ENCODE measurements around the gene TTC7B. TPM values are rescaled to one million over a fixed set of nuclear protein-coding genes. Genes with fewer than 3 reads are reported as not detected.

Gene TTC7B
- total and polyA plus RNA-seq, 3 experiments from 2014 or later = 1.7 to 5.8 (median 5.2) TPM

- no peaks in the 10 kb centered on the region for H3K4me1 Mint-ChIP-seq
- peak in 1 of 5 donors; percentile 27 for DNase-seq
- no peaks in the 10 kb centered on the region for H3K9me3 ChIP-seq (ENCODE audit: low read length)
These were observed 271.7 kb downstream of the TTC7B start for GRCh38 chr14:90544566-90544965.

GRCh38 chr14:90543876-90544275, 272.4 kb downstream of the TTC7B start:
- Histone ChIP-seq H3K27me3 (ENCODE audit: insufficient read depth, low read length, poor library complexity, severe bottlenecking) (no peaks in the 10 kb centered on the region), H3K4me3 (ENCODE audit: low read length) (no peak overlapping the region), H3K9me3 (ENCODE audit: low read length) (no peaks in the 10 kb centered on the region), H3K27ac (ENCODE audit: low read depth, low read length) (no peak overlapping the region), H3K36me3 (ENCODE audit: insufficient read depth, low read length) (no peaks in the 10 kb centered on the region), H3K4me1 (ENCODE audit: insufficient read depth, low read length) (no peaks in the 10 kb centered on the region)
- CTCF ChIA-PET = no interaction called here
- Mint-ChIP-seq H3K4me3 (no peak overlapping the region), H3K36me3 (no peaks in the 10 kb centered on the region), H3K4me1 (no peaks in the 10 kb centered on the region), H3K27ac (no peak overlapping the region), H3K27me3 (peaks cover 0 to 3% of the 10 kb centered on the region in 2 donors), H3K9me3 (no peaks in the 10 kb centered on the region)
- POLR2A ChIA-PET = no interaction called here
- peak in 1 of 5 donors; percentile 31 for DNase-seq

More at GRCh38 chr14:90544566-90544965, 271.7 kb downstream of the TTC7B start:
- Histone ChIP-seq H3K27ac (ENCODE audit: low read depth, low read length) (no peak overlapping the region), H3K36me3 (ENCODE audit: insufficient read depth, low read length) (no peaks in the 10 kb centered on the region), H3K27me3 (ENCODE audit: insufficient read depth, low read length, poor library complexity, severe bottlenecking) (no peaks in the 10 kb centered on the region), H3K4me3 (ENCODE audit: low read length) (no peak overlapping the region), H3K4me1 (ENCODE audit: insufficient read depth, low read length) (no peaks in the 10 kb centered on the region)
- peaks cover 0 to 3% of the 10 kb centered on the region in 2 donors for H3K27me3 Mint-ChIP-seq
- no peaks in the 10 kb centered on the region for H3K36me3 Mint-ChIP-seq
- H3K27ac Mint-ChIP-seq = no peak overlapping the region
- no peaks in the 10 kb centered on the region for H3K9me3 Mint-ChIP-seq
- ChIA-PET POLR2A (no interaction called here), CTCF (no interaction called here)
- no peak overlapping the region for H3K4me3 Mint-ChIP-seq

- CTCF ChIA-PET = no interaction called here
These were observed 275.1 kb downstream of the TTC7B start for GRCh38 chr14:90541076-90541634.

GRCh38 chr14:90540437-90540836, 275.8 kb downstream of the TTC7B start:
- ChIA-PET CTCF (no interaction called here), POLR2A (no interaction called here)
- Mint-ChIP-seq H3K36me3 (no peaks in the 10 kb centered on the region), H3K9me3 (no peaks in the 10 kb centered on the region), H3K27ac (no peak overlapping the region), H3K4me1 (no peaks in the 10 kb centered on the region), H3K4me3 (no peak overlapping the region), H3K27me3 (peaks cover 1 to 3% of the 10 kb centered on the region in 2 donors)
- no peak overlapping the region for H3K4me3 ChIP-seq (ENCODE audit: low read length)
- no peaks in the 10 kb centered on the region for H3K4me1 ChIP-seq (ENCODE audit: insufficient read depth, low read length)
- DNase-seq = no peak
- no peak overlapping the region for H3K27ac ChIP-seq (ENCODE audit: low read depth, low read length)
- no peaks in the 10 kb centered on the region for H3K9me3 ChIP-seq (ENCODE audit: low read length)
- H3K27me3 ChIP-seq (ENCODE audit: insufficient read depth, low read length, poor library complexity, severe bottlenecking) = no peaks in the 10 kb centered on the region
- H3K36me3 ChIP-seq (ENCODE audit: insufficient read depth, low read length) = no peaks in the 10 kb centered on the region

More at GRCh38 chr14:90541076-90541634, 275.1 kb downstream of the TTC7B start:
- Histone ChIP-seq H3K4me1 (ENCODE audit: insufficient read depth, low read length) (no peaks in the 10 kb centered on the region), H3K4me3 (ENCODE audit: low read length) (no peak overlapping the region), H3K36me3 (ENCODE audit: insufficient read depth, low read length) (no peaks in the 10 kb centered on the region), H3K9me3 (ENCODE audit: low read length) (no peaks in the 10 kb centered on the region), H3K27ac (ENCODE audit: low read depth, low read length) (no peak overlapping the region), H3K27me3 (ENCODE audit: insufficient read depth, low read length, poor library complexity, severe bottlenecking) (no peaks in the 10 kb centered on the region)
- POLR2A ChIA-PET = no interaction called here
- Mint-ChIP-seq H3K9me3 (no peaks in the 10 kb centered on the region), H3K27me3 (peaks cover 0 to 3% of the 10 kb centered on the region in 2 donors), H3K4me1 (no peaks in the 10 kb centered on the region), H3K4me3 (no peak overlapping the region), H3K36me3 (no peaks in the 10 kb centered on the region), H3K27ac (no peak overlapping the region)
- peak in 1 of 5 donors; percentile 29 for DNase-seq

DNA sequence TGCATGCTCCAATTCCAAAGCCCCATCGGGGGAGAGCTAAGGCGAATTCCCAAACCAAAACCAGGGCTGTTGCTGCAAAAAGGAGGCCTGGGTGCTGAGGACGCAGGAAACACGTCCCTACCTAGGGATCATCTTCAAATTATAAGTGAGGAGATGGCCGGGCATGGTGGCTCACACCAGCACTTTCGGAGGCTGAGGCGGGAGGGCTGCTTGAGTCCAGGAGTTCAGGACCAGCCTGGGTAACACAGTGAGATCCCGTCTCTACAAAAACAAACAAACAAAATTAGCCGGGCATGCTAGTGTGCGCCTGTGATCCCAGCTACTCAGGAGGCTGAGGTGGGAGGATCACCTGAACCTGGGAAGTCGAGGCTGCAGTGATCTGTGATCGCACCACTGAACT, 276.2 kb downstream of the TTC7B start:
- Mint-ChIP-seq H3K9me3 (no peaks in the 10 kb centered on the region), H3K27ac (no peak overlapping the region), H3K4me3 (no peak overlapping the region), H3K36me3 (no peaks in the 10 kb centered on the region), H3K4me1 (no peaks in the 10 kb centered on the region), H3K27me3 (peaks cover under 1 to 3% of the 10 kb centered on the region in 2 donors)
- ChIA-PET CTCF (no interaction called here), POLR2A (no interaction called here)
- no peak overlapping the region for H3K4me3 ChIP-seq (ENCODE audit: low read length)
- H3K4me1 ChIP-seq (ENCODE audit: insufficient read depth, low read length) = no peaks in the 10 kb centered on the region
- no peak for DNase-seq
- H3K27ac ChIP-seq (ENCODE audit: low read depth, low read length) = no peak overlapping the region
- H3K36me3 ChIP-seq (ENCODE audit: insufficient read depth, low read length) = no peaks in the 10 kb centered on the region
- no peaks in the 10 kb centered on the region for H3K9me3 ChIP-seq (ENCODE audit: low read length)
- H3K27me3 ChIP-seq (ENCODE audit: insufficient read depth, low read length, poor library complexity, severe bottlenecking) = no peaks in the 10 kb centered on the region

GRCh38 chr14:90539496-90539775, 276.8 kb downstream of the TTC7B start:
- ChIA-PET POLR2A (no interaction called here), CTCF (no interaction called here)
- no peak overlapping the region for H3K4me3 ChIP-seq (ENCODE audit: low read length)
- no peaks in the 10 kb centered on the region for H3K9me3 ChIP-seq (ENCODE audit: low read length)
- no peaks in the 10 kb centered on the region for H3K9me3 Mint-ChIP-seq
- H3K4me1 Mint-ChIP-seq = no peaks in the 10 kb centered on the region
- no peak for DNase-seq
- H3K27ac Mint-ChIP-seq = no peak overlapping the region
- no peaks in the 10 kb centered on the region for H3K4me1 ChIP-seq (ENCODE audit: insufficient read depth, low read length)
- H3K4me3 Mint-ChIP-seq = no peak overlapping the region
- H3K36me3 Mint-ChIP-seq = no peaks in the 10 kb centered on the region
- H3K27me3 ChIP-seq (ENCODE audit: insufficient read depth, low read length, poor library complexity, severe bottlenecking) = no peaks in the 10 kb centered on the region
- peaks cover 0 to 3% of the 10 kb centered on the region in 2 donors for H3K27me3 Mint-ChIP-seq
- H3K36me3 ChIP-seq (ENCODE audit: insufficient read depth, low read length) = no peaks in the 10 kb centered on the region
- no peak overlapping the region for H3K27ac ChIP-seq (ENCODE audit: low read depth, low read length)

- ChIA-PET POLR2A (no interaction called here), CTCF (no interaction called here)
- Mint-ChIP-seq H3K9me3 (no peaks in the 10 kb centered on the region), H3K36me3 (no peaks in the 10 kb centered on the region), H3K27ac (no peak overlapping the region), H3K4me3 (no peak overlapping the region), H3K4me1 (no peaks in the 10 kb centered on the region), H3K27me3 (peaks cover 0 to 3% of the 10 kb centered on the region in 2 donors)
- Histone ChIP-seq H3K4me1 (ENCODE audit: insufficient read depth, low read length) (no peaks in the 10 kb centered on the region), H3K9me3 (ENCODE audit: low read length) (no peaks in the 10 kb centered on the region), H3K4me3 (ENCODE audit: low read length) (no peak overlapping the region), H3K27me3 (ENCODE audit: insufficient read depth, low read length, poor library complexity, severe bottlenecking) (no peaks in the 10 kb centered on the region), H3K27ac (ENCODE audit: low read depth, low read length) (no peak overlapping the region), H3K36me3 (ENCODE audit: insufficient read depth, low read length) (no peaks in the 10 kb centered on the region)
- no peak for DNase-seq
These were observed 277.3 kb downstream of the TTC7B start for GRCh38 chr14:90538716-90539495.

DNA sequence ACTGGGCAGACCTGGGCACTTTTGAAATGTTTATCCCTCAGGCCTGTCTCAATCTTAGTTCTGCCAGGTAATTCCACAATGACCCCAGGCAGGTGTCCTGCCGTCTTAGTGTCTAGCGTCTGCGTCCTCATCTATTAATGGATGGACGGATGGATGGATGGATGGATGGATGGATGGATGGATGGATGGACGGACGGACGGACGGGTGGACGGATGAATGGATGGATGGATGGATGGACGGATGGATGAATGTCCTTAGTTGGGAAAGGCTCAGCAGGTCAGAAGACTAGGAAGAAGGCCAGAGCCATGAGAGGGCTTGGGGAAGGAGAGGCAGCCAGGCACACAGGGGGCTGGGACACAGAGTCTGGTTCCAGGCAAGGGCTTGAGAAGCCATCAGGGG, 278.1 kb downstream of the TTC7B start:
- no peaks in the 10 kb centered on the region for H3K36me3 ChIP-seq (ENCODE audit: insufficient read depth, low read length)
- no peak for DNase-seq
- peaks cover 0 to 2% (median 0%) of the 10 kb centered on the region in 3 donors for H3K4me1 Mint-ChIP-seq
- CTCF ChIA-PET = no interaction called here
- H3K27ac Mint-ChIP-seq = no peak overlapping the region
- POLR2A ChIA-PET = no interaction called here
- H3K4me3 Mint-ChIP-seq = no peak overlapping the region
- no peak overlapping the region for H3K27ac ChIP-seq (ENCODE audit: low read depth, low read length)
- no peaks in the 10 kb centered on the region for H3K9me3 Mint-ChIP-seq
- peaks cover 0 to 3% of the 10 kb centered on the region in 2 donors for H3K27me3 Mint-ChIP-seq
- H3K27me3 ChIP-seq (ENCODE audit: insufficient read depth, low read length, poor library complexity, severe bottlenecking) = no peaks in the 10 kb centered on the region
- H3K4me3 ChIP-seq (ENCODE audit: low read length) = no peak overlapping the region
- no peaks in the 10 kb centered on the region for H3K4me1 ChIP-seq (ENCODE audit: insufficient read depth, low read length)
- no peaks in the 10 kb centered on the region for H3K9me3 ChIP-seq (ENCODE audit: low read length)
- H3K36me3 Mint-ChIP-seq = no peaks in the 10 kb centered on the region
